ACC112 (cell line): ENCODE measurements around the gene PRKG1.

Experiments
- H2AFZ ChIP-seq: fragments of 200-600 bp; sonication (generic); one replicate; pipeline ENCODE4 v1.6.0; 2017; ENCODE audit warnings: antibody characterized with exemption, low read length; ENCODE audit not compliant: unreplicated experiment
- H3K27ac ChIP-seq: fragments of 200-600 bp; sonication (generic); 2 replicates; pipeline ENCODE4 v1.5.1; 2014; ENCODE audit warnings: low read depth, mild to moderate bottlenecking, antibody characterized with exemption, low read length, moderate library complexity
- H3K27me3 ChIP-seq: fragments of 200-600 bp; sonication (generic); 2 replicates; pipeline ENCODE4 v1.6.1; 2014; ENCODE audit warnings: mild to moderate bottlenecking, antibody characterized with exemption, low read length, moderate library complexity, mixed read lengths; ENCODE audit not compliant: insufficient read depth
- H3K36me3 ChIP-seq: fragments of 200-600 bp; sonication (generic); 2 replicates; pipeline ENCODE4 v1.6.1; 2016; ENCODE audit warnings: mild to moderate bottlenecking, antibody characterized with exemption, low read length, moderate library complexity, mixed read lengths; ENCODE audit not compliant: insufficient read depth
- H3K4me1 ChIP-seq: fragments of 200-600 bp; sonication (generic); one replicate; pipeline ENCODE4 v1.6.1; 2016; ENCODE audit warnings: low read length, mixed read lengths; ENCODE audit not compliant: insufficient read depth, unreplicated experiment, control insufficient read depth
- H3K4me3 ChIP-seq: fragments of 200-600 bp; sonication (generic); 2 replicates; pipeline ENCODE4 v1.5.1; 2014; ENCODE audit warnings: mild to moderate bottlenecking, low read depth, low read length
- H3K79me2 ChIP-seq: fragments of 200-600 bp; sonication (generic); one replicate; pipeline ENCODE4 v1.6.0; 2016; ENCODE audit warnings: low read length; ENCODE audit not compliant: control insufficient read depth, unreplicated experiment, insufficient read depth

PRKG1 gene

DNA sequence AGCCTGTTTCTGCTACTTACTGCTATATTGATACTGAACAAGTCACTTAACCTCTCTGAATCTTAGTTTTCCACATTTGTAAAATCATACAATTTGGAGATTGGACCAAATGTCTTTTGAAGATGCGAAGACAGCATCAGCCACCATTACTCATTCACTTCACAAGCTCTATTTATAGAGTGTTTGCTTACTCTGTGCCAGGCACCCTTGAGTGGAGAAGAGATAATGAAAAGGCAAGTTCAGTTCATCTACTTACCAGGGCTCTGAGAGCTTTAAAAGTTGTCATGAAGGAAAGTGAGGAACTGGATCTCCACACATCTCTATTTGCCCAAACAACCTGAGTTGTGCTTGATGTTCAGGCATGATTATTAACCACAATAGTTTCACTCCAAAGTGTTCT, 347.6 kb downstream of the PRKG1 start:
- no peak overlapping the region for H3K27ac ChIP-seq
- no peak overlapping the region for H2AFZ ChIP-seq
- H3K79me2 ChIP-seq = no peaks in the 10 kb centered on the region
- no peak overlapping the region for H3K4me3 ChIP-seq
- peaks cover 7% of the 10 kb centered on the region for H3K4me1 ChIP-seq
- no peaks in the 10 kb centered on the region for H3K36me3 ChIP-seq
- no peaks in the 10 kb centered on the region for H3K27me3 ChIP-seq

DNA sequence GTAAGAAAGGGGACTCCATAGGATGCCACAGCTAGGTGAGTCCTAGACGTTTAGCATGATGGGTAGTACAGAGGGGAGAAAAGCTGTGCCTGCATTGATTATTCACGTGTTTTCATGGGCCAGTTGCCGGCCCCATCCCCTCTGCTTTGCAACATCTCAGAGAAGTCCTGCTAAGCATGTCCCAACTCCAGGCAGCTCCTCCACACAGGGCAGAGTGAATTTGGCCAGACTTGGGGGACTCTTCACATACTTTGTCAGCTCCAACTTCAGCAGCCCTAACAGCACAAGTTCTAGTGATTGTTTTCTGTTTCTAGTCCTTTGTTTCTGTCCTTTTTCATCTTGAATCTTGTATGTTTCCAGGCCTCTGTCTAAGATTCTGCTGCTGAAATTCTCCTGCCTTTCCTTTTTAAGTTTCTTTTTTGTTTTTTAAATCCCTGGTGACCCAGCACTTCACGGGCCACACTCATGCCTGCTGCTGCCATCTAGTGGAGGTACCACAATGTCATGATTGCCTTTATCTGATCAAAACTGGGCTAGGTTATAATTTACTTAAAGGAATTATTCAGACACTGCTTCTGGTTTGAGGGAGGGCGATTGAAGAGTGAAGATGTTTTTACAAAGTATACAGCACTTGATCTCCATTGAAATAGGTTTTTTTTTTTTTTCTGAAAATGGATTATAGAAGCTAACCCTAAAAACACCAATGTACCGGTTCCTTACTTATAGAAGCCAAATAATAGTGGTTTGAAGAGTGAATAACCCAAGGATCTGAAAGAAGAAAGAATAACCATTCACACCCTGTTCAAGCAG, 348.2 kb downstream of the PRKG1 start:
- H2AFZ ChIP-seq = no peak overlapping the region

DNA sequence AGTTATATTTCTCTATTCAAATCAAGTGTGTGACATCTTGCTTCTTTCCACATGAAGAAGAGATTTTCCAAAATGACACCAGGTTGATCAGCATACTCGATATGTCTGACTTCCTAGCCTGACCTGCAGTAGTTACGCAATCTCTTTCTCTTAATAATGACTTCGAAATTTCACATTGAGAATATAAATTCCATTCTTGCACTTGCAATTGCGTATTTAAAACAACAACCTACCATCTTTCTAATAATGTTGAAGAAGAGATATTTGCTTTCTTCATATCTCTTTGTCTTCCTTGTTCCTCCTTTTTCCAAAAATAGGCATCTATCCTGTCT, 348.8 kb downstream of the PRKG1 start:
- H3K36me3 ChIP-seq = no peaks in the 10 kb centered on the region
- peaks cover 7% of the 10 kb centered on the region for H3K4me1 ChIP-seq
- no peak overlapping the region for H3K4me3 ChIP-seq
- no peak overlapping the region for H3K27ac ChIP-seq
- H2AFZ ChIP-seq = no peak overlapping the region
- H3K79me2 ChIP-seq = no peaks in the 10 kb centered on the region
- no peaks in the 10 kb centered on the region for H3K27me3 ChIP-seq

More for the DNA sequence above, 348.2 kb downstream of the PRKG1 start:
- Histone ChIP-seq H3K79me2 (no peaks in the 10 kb centered on the region), H3K27ac (no peak overlapping the region), H3K4me3 (no peak overlapping the region), H3K27me3 (no peaks in the 10 kb centered on the region), H3K36me3 (no peaks in the 10 kb centered on the region), H3K4me1 (peaks cover 7% of the 10 kb centered on the region)

DNA sequence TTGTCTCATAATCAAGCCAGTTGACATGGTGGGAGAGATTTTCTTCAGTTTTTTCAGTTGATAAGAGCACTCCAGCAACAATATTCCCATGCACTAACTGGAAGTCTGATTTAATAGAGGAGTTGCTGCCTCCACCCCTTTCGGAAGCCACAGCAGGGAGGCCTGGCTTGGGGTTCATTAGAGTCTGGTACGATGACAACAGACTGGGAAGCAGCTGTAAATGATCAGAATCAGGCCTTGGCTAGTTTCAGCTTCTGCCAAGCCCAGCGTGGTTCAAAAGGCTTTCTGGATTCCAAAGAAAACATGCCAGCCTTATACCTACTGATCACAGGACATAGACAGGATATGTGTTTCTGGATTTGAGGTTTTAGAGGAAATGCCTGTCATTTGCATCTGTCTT, 351.1 kb downstream of the PRKG1 start:
- Histone ChIP-seq H2AFZ (no peak overlapping the region), H3K27ac (no peak overlapping the region), H3K4me1 (peaks cover 7% of the 10 kb centered on the region), H3K79me2 (no peaks in the 10 kb centered on the region), H3K4me3 (no peak overlapping the region), H3K36me3 (no peaks in the 10 kb centered on the region), H3K27me3 (no peaks in the 10 kb centered on the region)

DNA sequence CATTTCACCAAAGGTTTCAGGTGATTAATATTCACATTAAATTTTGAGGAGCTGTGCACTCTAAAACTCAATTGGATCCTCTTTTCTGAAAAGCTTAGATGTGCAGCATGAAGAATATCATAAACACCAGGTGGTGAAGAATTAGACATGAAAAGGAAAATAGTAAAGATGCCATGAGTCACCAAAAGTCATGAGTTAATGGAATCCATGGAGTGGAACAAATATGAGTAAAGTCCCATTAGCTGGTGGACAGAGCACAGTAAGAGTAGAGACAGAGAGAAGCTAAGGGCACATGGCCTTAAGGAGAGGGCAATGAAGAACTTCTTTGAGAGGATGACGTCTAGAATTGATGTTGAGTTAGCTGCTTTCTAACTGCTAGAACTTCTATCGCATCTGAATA, 353.5 kb downstream of the PRKG1 start:
- Histone ChIP-seq H3K27me3 (no peaks in the 10 kb centered on the region), H2AFZ (no peak overlapping the region), H3K27ac (no peak overlapping the region), H3K79me2 (no peaks in the 10 kb centered on the region), H3K4me3 (no peak overlapping the region), H3K36me3 (no peaks in the 10 kb centered on the region), H3K4me1 (no peaks in the 10 kb centered on the region)

DNA sequence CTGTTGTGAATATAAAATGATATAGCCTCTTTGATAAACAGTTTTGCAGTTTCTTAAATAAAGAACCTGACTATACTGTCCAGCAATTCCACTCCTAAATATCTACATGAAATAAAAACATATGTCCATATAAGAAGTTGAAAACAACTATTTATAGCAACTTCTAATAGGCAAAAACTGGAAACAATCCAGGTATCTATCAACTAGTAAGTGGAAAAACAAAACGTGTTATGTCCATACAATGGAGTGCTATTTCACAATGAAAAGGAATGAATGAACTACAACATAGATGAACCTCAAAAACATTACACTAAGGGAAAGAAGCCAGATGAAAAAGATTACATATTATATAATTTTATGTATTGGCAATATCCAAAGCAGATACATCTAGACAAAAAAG, 356.2 kb downstream of the PRKG1 start:
- H2AFZ ChIP-seq = no peak overlapping the region
- no peak overlapping the region for H3K27ac ChIP-seq
- H3K4me1 ChIP-seq = no peaks in the 10 kb centered on the region
- no peaks in the 10 kb centered on the region for H3K36me3 ChIP-seq
- no peak overlapping the region for H3K4me3 ChIP-seq
- no peaks in the 10 kb centered on the region for H3K79me2 ChIP-seq
- H3K27me3 ChIP-seq = no peaks in the 10 kb centered on the region

DNA sequence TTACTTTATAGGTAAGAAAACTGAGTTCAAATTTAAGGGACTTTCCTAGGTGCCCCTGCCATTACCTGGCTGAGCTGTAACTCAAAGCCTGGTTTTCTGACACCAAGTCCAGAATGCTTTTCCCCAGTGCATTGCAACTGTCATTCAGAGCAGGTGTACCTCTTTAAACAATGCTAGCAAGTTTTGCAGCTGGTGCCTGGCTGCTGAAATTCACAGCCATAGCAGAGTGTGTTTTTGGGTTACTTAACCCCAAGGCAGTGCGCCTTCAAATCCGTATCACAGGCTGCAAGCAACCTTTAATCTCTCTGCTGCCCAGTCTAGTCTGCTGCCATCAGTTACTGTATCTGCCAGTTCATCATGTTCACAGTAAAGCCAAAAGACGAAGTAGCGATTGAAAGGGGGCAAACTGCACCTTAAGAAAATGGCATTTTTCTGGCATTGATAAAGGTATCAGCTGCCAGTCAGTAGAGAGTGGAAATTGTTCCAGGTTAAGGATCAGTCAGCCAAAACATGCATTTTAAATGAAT, 359.7 kb downstream of the PRKG1 start:
- Histone ChIP-seq H3K79me2 (no peaks in the 10 kb centered on the region), H3K4me1 (no peaks in the 10 kb centered on the region), H3K27me3 (no peaks in the 10 kb centered on the region), H3K36me3 (no peaks in the 10 kb centered on the region), H3K27ac (no peak overlapping the region), H3K4me3 (no peak overlapping the region), H2AFZ (no peak overlapping the region)

DNA sequence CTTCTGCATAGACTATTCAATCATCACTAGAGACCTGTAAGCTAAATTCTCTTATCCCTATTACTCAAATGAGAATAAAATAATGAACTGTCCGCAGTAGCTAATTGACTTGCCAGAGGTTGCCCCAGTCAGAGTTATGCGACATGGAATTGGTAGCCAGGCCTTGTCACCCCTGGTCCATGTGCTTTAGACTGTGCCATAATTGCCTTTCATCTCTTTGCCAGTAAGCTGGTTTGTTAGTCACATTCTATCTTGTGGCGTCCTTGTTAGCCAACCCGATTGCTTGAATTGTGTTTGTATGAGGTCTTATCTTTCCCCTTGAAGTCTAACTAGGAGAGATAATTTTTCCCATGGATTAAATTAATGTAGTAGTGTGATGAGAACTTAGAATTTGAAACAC, 362.5 kb downstream of the PRKG1 start:
- no peak overlapping the region for H3K27ac ChIP-seq

DNA sequence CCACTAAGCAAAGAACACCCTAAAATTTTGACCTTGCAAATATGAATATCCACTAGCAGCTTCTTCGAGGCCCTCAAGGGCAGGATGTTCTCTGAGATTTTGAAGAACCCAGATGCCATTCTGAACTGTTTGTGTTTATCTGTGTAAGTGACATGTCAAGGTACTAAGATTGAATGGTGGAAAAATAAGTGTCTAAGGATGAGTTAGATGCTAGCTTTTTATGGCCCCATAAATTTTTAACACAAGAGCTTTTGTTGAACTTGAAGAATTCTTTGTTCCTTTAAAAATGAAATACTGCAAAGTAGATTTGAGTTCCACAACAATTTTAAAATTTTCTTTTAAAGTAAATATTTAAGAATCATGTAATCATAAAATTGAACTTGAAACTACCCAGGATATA, 365.4 kb downstream of the PRKG1 start:
- Histone ChIP-seq H3K4me3 (no peak overlapping the region), H3K27ac (no peak overlapping the region), H3K36me3 (no peaks in the 10 kb centered on the region), H3K27me3 (no peaks in the 10 kb centered on the region), H3K79me2 (no peaks in the 10 kb centered on the region), H2AFZ (no peak overlapping the region), H3K4me1 (no peaks in the 10 kb centered on the region)

More for the DNA sequence above, 362.5 kb downstream of the PRKG1 start:
- no peaks in the 10 kb centered on the region for H3K27me3 ChIP-seq
- no peak overlapping the region for H3K4me3 ChIP-seq
- no peaks in the 10 kb centered on the region for H3K4me1 ChIP-seq
- H3K36me3 ChIP-seq = no peaks in the 10 kb centered on the region
- H2AFZ ChIP-seq = no peak overlapping the region
- no peaks in the 10 kb centered on the region for H3K79me2 ChIP-seq

DNA sequence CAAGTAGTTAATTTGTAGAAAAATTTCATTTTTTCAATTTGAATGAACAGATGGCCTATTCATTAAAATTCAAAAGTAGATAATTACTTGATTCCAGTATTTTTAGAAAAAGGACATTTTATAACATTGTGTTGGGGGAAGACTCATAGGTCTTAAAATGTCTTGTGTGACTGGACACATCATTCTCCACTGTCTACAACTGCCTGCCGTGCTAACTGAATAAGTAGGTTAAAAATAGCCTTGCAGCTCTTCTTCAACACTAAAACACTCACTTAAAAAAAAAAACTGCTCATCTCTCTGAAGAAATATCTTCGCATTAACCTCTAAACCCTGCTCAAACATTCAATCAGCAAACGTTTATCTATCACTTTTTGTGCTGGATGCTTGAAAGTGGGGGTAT, 371.3 kb downstream of the PRKG1 start:
- no peak overlapping the region for H3K27ac ChIP-seq
- H3K79me2 ChIP-seq = no peaks in the 10 kb centered on the region
- H3K4me3 ChIP-seq = no peak overlapping the region
- H3K36me3 ChIP-seq = no peaks in the 10 kb centered on the region
- H2AFZ ChIP-seq = no peak overlapping the region
- H3K27me3 ChIP-seq = no peaks in the 10 kb centered on the region
- no peaks in the 10 kb centered on the region for H3K4me1 ChIP-seq

DNA sequence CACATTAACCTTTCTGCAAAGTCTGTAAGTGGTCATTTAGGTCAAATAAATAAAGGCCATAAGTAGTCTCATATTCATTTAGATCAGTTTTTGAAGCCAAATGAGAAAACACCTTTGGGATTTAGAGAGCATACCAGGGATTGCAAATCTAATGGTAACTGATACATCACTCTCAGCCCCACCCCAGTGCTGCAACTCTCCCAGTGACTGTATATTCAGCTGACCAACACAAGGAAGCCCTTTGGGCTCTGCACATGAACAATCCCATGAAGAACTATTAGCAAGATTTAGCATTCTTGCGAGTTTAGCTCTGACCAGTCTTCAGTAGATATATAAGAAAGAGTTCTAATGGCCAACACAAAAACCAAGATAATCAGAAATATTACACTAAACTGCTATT, 372.8 kb downstream of the PRKG1 start:
- no peaks in the 10 kb centered on the region for H3K79me2 ChIP-seq

More for the DNA sequence above, 372.8 kb downstream of the PRKG1 start:
- Histone ChIP-seq H3K4me1 (no peaks in the 10 kb centered on the region), H3K27me3 (no peaks in the 10 kb centered on the region), H3K36me3 (no peaks in the 10 kb centered on the region), H2AFZ (no peak overlapping the region), H3K4me3 (no peak overlapping the region), H3K27ac (no peak overlapping the region)
